ENCODE data around the gene SLMAP.

- TF ChIP-seq CTCF (IDR thresholded peaks at IDR 0.05; ENCODE audit: borderline replicate concordance, extremely low read depth, low read length, poor library complexity, severe bottlenecking) (no peak), EZH2 (IDR thresholded peaks at IDR 0.05; ENCODE audit: borderline replicate concordance, low read depth, low read length, severe bottlenecking) (no peak)
These were observed 20.7 kb upstream of the SLMAP start for GRCh38 chr3:57735405-57735804.
